Stimulated activated CD8-positive, alpha-beta memory T cell treated with anti-CD3 and anti-CD28 coated beads, Interleukin-15, amount 100 ng/mL, for 24 hours (primary cell): ENCODE measurements around the gene ZFP3.
"Not testable (repeated sequence)": the region's sequence is repeated elsewhere in the genome, so short reads cannot be mapped to it uniquely, and the experiment has no call there.

Source experiments
- DNase-seq: peaks from one replicate; pipeline ENCODE4 v3.0.0-alpha.2; 2020; ENCODE audit warnings: low read depth

ZFP3 gene

DNA sequence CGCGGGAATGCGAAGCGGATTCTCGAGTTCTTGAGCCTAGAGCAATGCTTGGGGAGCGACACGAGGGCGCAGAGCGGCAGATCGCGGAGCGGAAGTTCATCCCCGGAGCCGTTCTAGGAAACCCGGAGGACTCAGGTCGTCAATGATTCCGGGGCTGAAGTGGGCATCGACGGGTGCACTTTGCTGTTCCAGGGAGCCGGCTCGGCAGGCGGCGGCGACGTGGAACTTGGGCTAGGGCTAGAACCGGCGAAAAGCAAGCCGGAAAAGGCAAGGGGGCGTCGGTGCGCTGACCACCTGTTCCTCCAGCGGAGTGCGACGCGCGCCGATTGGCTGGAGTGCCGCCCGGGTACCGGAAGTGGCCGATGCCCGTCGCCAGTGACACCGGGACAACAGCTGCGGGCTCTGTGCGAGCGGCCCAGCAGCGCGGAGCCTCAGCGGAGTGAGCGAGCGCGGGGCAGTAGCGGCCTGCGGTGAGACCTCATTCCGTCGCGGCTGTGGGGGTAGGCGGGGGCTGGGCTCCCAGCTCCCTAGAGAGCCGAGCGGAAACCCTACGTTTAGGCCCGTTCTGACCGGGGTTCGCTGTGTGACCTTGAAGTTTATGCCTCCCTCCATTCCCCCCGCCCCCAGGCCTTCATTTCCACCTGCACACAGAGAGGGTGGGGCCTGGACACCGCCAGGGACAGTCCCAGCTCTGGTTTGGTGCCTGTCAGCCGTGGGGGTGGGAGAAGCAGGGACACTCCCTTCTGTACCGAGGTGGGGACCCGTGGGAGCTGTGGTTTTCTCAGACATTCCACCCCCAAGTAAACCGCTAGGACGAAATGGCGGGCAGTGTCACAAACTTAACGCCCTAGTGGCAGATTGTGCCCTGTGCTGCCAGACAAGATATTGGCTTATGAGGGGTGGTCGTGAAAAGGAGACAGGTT is at the start of gene ZFP3:
Gene ZFP3, plus strand, starts transcription at position 362 of the 923 bp plus-strand sequence. CDS start 13,038 bp downstream, outside the sequence.
- DNase-seq: peak; percentile 50

DNA sequence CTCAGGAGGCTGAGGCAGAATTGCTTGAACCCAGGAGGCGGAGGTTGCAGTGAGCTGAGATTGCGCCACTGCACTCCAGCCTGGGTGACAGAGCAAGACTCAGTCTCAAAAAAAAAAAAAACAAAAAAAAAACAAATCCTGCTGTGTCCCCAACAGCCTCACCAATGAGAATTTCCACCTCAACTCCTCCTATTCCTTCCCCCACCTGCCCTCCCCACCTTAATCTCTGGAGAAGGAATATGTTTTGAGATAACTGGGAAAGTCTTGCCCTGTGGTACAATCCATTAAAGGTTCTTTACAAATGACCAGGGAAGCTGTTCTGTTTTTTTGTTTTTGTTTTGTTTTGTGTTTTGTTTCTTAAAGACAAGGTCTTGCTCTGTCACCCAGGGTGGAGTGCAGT is 48.1 kb upstream of the ZFP3 start:
- not testable (repeated sequence) for DNase-seq

DNA sequence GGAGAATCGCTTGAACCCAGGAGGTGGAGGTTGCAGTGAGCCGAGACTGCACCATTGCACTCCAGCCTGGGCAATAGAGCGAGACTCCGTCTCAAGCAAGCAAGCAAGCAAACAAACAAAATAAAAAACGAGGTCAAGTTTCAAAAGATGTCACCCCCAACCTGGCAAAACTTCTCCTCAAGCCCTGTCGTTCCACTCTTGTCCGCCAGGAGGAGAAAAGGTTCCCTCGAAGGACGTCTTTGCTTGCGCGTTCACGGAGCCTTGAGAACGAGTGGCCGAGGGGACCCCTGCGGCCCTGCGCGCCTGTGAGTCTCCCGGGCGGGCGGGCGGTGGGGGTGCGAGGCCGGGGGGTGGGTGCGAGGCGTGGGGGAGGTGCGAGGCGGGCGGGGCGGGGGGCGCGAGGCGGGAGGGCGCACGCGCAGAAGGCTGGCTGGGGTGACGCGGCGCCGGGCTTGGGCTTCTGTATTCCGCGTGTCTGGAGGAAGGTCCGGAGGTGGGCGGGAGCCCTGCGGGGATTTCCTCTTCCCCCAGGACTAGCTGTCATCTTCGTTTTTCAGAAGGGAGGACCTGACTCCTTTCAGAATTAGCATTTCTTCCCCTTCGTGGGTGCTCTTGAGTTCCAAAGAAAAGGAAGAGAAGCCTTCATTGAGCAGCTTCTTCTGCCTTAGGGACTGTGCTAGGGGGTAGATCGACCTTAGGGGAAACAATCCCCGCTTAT is 46.7 kb upstream of the ZFP3 start:
- peak; percentile 66 for DNase-seq

DNA sequence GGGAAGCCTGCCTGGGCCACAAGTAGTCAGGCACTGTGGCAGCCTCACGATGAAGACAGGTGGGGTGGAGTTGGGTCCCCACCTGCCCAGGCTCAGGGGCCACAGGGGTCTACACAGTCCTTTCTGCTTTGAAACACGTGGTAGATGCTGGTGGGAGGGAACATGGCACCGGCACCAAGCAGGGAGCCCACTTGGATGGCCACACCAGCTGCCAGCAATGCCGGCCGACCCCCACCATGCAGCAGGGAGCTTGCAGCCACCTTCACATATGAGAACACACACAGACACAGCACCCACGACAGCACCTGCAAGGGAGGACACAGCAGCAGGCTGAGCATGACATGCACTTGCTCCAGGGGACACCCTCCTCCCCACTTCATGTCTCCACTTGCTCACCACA is 45.4 kb upstream of the ZFP3 start:
- no peak for DNase-seq

DNA sequence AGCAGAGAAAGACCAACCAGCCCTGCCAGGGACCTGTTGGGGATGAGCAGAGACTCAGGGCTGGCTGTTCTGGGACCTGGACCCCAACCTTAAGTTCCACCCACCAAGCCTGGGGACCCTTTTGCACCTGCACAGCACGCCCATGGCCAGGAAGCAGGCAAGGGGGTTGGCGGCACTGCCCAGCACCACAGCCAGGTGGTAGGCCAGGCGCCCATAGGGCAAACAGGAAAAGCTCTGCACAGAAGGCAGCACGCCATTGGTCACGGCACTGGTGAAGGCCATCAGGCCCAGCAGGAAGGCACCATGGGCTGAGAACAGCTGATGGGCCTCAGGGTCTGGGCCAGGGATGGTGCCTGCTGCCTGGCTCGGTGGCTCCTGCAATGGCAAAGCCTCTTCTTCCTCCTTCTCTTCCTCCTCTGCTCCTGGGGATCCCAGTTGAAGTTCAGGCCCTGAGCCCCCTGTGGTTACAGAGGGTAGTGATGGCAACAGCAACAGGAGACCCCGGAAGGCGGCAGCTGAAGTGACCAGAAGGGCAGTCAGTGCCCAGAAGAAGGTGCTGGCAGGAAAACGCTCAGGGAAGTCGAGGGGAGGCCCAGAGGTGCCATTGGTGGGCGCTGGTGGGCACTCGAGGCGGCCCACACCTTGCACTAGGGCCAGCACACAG is 44.8 kb upstream of the ZFP3 start:
- no peak for DNase-seq

DNA sequence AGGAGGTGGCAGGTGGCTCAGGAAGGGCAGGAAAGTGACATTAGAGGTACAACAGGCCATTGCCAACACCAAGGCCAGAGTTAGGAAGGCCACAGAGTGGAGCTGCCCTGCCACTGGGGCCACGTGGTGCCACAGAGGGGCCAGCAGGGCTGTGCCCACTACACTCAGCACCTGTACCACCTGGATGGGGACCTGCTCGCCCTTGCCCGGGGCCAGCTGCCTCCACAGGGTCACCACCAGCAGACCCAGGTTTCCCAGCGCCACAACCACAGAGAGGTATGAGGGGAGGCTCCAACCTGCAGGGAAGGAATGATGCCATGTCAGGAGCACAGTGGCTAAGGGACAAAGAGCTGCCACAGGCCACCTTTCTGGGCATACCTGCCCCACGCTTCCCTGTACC is 44.2 kb upstream of the ZFP3 start:
- DNase-seq: no peak

DNA sequence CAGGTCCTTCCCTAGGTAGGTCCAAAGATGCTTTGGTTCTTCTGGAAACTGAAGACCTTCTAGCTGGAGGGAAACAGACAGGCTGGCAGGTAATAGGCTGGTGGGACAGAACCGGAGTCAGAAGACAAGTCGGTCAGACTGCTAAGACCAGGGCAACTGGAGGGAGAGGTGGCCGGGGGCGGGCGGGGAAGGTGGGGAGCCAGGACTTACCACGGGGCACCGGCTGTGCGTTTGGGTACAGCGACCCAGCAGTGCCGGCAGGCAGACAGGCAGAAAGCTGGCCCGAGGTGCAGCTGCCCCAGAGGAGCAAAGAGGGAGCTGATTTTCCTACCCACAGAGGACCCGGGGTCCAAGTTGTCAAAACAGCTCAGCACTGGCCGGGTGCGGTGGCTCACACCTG is 43.6 kb upstream of the ZFP3 start:
- DNase-seq: no peak

DNA sequence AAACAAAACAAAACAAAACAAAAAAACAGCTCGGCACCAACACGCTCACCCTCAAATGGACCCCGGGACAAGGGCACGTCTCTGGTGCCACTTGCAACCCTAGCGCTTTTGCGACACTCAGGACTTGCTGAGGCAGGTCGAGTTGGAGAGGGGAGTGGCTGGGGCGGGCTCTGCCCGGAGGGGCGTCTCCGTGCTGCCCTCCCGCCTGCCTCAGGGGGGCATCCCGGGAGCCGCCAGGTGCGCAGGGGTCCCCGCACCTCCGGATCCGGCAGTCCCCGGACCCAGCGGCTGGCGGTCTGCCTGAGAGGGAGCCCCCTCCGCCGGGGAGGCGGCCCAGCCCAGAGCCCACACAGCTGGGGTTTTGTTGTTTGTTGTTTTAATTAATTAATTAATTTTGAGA is 43.0 kb upstream of the ZFP3 start, which contains the start of gene SLC52A1:
Gene SLC52A1, minus strand, starts transcription at position 112 of the 400 bp plus-strand sequence. CDS start 820 bp downstream, outside the sequence.
- DNase-seq: no peak

DNA sequence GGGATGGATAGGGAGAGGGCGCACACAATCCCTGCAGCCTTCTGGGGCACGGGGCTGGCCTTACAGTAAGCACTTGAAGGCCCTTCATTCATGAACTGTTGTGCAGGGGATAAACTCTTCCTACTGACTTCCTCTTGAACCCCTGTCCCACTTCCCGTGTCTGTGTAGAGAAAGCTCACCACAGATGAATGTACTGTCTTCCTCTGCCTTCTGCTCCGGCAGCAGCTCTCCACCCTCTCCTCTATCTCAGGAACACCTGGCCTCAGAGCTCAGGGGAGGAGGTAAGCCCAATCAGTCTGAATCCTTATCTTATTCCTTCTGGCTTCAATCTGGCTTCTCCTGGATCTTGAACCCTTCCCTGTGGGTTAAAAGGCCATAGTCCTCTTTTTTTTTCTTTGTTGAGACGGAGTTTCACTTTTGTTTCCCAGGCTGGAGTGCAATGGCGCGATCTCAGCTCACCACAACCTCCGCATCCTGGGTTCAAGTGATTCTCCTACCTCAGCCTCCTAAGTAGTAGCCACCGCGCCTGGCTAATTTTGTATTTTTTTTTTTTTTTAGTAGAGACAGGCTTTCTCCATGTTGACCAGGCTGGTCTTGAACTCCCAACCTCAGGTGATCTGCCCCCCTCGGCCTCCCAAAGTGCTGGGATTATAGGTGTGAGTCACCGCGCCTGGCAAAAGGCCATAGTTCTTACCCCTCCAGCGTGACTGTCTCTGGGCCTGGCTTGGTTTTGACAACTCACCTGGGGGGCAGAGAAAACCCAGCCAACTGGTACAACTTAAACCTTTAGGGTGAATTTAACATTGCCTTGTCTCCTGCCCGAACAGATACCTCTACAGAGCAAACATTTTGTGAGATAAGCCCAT is 35.9 kb upstream of the ZFP3 start:
- no peak for DNase-seq

DNA sequence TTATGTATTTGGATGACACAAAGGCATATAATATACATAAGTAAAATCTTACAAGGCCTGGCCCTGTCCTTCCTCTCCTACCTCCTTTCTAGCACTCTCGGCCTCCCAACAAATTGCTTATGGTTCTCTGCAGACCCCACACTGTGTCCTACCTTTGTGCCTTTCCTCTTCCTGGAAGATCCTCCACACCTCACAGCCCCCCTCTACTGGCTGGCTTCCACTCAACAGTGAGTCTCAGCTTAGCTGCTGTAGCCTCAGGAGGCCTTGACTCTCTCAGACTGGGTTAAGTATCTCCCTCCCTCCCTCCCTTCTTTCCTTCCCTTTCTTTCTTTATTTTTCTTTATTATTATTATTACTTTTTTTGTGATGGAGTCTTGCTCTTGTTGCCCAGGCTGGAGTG is 34.7 kb upstream of the ZFP3 start:
- no peak for DNase-seq

DNA sequence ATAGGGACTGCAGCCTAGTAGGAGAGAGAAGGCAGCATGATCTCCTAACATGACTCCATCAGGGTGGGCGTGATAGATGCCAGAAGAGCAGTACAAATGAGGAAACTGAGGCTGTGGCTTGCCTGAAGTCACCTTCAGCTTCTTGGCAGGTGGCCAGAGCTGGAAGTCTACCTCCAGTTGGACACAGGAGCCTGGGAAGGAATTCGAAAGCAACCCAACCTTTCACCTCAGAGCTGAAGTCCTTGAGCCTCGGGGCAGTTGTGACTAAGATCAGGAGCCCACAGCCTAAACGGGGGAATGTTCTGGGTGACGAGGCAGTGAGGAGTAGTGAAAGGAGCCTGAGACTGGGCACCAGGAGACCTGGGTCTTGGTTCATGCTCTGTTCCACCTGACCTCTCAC is 33.6 kb upstream of the ZFP3 start:
- DNase-seq: no peak

DNA sequence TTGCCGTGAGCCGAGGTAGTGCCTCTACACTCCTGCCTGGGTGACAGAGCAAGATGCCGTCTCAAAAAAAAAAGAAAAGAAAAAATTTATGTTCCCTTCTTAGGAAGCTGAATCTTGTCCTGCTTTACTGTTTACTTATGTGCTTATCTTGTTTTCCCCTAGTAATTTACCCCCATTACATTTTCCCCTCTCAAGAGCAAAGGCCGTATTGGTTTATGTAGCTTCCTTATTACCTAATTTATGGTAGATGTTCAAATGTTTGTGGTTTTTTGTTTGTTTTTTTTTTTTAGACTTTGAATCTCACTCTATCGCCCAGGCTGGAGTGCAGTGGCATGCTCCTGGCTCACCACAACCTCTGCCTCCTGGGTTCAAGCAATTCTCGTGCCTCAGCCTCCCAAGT is 32.8 kb upstream of the ZFP3 start:
- DNase-seq: no peak

DNA sequence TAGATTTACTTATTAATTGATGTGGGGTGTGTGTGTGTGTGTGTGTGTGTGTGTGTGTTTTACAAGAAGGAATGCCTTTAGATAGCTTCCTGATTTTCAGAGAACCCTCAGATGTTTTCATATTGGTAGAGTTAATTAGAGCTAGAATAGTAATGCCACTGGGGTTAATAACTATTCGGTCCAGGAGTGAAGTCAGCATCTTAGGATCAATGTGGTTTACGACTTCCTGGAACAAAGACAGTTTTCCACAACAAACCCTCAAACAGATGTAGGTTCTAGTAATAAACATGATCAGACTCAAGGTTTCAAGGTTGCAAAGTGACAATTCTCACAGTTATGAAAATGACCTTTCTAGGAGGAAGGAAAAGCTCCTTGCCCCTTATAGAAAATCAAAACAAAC is 30.8 kb upstream of the ZFP3 start:
- no peak for DNase-seq

DNA sequence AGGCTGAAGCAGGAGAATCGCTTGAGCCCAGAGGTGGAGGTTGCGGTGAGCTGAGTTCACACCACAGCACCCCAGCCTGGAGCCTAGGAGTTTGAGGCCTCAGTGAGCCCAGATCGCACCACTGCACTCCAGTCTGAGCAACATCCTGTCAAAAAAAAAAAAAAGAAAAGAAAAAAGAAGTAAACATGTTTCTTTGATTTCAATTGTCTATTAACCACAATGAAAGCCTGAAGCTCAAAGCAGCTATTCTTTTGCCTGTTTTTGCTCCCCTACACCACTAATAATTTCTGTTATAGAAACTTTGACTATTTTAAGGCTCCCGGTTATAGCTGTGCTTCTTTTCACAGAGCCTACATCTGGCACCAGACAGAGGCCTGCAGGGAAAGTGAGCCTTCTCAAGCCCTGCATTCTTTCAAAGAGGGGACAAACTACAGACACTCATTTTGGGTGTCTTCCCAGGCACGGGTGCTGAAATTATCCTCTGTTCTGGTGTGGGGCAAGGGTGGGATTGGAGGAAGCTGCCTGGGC is 28.9 kb upstream of the ZFP3 start:
- no peak for DNase-seq

DNA sequence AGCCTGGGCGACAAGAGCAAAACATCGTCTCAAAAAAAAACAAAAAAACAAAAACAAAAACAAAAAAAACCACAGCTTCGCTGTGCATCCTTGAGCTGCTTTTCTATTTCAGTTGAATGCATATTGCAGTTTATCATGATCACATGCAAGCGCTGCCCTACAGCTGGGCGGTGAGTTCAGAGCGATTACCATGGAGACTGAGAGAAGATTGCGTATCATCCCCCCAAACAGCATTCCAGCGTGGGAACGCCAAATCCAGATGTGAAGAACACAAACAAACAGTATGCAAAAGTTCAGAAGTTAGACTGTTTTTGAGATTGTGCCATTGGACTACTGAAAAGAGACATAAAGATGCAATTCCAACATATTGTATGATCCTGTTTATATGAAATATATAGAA is 28.0 kb upstream of the ZFP3 start:
- no peak for DNase-seq

DNA sequence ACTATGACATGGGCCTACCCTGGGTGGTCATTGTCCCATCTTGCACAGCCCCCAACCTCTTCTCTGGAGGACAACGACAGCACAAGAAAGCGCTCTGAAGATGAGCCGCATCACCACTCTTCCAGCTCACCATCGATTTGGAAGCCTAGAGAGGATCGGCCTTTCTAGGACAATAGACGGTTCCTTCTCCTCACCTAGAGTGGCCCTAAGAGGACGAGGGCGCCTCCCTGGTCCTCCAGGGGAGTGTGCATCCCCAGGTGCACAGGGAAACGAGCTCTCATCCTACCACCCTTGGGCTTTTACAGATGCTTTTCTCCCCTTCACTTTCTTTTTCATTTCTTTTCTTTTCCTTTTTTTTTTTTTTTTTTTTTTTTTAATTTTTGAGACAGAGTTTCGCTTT is 22.7 kb upstream of the ZFP3 start:
- DNase-seq: no peak

DNA sequence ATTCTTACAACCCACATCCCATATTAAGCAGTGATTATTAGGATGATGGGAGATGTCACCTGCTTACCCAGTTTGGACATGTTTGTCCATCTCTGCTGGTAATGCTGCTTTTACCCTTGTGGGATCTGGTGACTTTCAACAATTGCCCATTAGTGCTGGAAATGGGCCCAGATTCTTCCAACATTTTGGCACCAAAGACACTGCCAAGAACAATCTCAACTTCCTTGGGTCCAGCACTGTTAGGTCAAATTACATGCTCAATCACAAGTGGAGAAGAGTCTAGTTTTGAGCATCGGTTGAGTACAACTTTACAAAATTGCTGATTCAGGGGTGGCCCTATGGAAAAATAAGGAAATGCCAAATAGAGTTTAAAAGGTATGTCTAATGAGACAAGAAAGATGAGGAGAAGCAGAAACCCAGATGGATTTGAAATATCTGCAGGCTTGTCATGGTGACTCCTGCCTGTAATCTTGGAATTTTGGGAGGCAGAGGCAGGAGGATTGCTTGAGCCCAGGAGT is 13.0 kb upstream of the ZFP3 start:
- DNase-seq: no peak

DNA sequence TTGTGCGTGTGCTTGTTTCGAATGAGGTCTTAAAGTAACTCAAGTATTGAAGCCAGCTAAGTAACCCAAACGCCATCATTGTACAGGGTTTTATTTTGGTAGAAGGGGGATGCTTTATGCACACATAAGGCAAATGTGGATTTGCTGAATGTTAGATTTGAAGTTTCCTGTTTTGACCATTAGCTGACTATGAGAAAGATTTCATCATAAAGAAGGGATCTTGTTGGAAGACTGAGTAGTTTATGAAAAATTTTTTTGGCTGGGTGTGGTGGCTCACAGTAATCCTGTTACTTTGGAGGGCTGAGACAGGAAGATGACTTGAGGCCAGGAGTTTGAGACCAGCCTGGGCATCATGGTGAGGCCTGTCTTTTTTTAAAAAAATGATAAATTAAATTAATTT is 10.0 kb upstream of the ZFP3 start:
- no peak for DNase-seq

DNA sequence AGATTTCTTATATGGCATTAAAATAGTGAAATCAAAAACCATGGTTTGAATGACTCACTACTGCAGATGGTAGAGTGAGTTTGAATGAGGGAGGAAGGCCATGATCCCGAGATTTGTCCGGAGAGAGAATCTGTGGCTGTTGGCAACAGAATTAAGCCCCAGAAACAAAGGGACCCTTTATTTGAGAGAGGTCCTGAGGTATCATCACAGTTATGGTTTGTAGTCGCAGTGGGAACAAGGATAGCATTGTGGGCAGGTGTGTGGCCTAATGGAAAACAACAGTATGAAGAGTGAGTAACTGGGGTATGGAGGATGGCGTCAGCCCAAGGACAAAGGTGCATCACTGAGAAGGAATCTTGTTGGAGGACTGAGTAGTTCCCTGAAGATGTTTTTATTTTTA is 8.5 kb upstream of the ZFP3 start:
- DNase-seq: no peak

DNA sequence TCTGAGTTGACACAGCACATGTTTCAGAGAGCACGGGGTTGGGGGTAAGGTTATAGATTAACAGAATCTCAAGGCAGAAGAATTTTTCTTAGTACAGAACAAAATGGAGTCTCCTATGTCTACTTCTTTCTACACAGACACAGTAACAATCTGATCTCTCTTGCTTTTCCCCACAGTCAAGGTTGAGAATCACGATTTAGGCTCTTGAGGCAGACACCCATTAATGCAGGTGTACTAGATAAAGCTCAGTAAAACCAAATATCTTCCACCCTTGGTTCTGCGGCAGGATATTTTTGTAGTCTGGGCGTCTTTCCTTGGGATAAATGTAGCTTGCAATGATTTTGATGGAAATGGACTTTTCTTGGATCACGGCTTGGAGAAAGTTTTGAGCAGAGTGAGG is 2.8 kb upstream of the ZFP3 start:
- not testable (repeated sequence) for DNase-seq

DNA sequence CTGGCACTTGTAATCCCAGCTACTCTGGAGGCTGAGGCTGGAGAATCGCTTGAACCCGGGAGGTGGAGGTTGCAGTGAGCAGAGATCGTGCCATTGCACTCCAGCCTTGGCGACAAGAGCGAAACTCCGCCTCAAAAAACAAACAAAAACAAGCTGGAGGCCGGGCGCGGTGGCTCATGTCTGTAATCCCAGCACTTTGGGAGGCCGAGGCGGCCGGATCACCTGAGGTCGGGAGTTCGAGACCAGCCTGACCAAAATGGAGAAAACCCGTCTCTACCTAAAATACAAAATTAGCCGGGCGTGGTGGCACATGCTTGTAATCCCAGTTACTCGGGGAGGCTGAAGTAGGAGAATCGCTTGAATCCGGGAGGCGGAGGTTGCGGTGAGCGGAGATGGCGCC is 992 bp upstream of the ZFP3 start:
- DNase-seq: not testable (repeated sequence)
